Omental fat pad (tissue), 4 donors: ENCODE results near the gene SLC22A14. TPM values are rescaled to one million over a fixed set of nuclear protein-coding genes. Genes with fewer than 3 reads are reported as not detected.

Experiments used
- ATAC-seq: fragments of 150-250 bp; one replicate; pipeline ENCODE4 v1.9.1; 2016; ENCODE audit warnings: mild to moderate bottlenecking, moderate library complexity; ENCODE audit not compliant: low FRiP score
- DNase-seq: peaks from one replicate; pipeline ENCODE4 v3.0.0-alpha.2; 2019; ENCODE audit warnings: low spot score
- CTCF ChIP-seq, 3 donors: fragments of 450-650 bp; IDR thresholded peaks; one replicate each; pipeline ENCODE4 v1.5.1; 2016 to 2017; ENCODE audit warnings: antibody characterized with exemption in 3 of 3, mild to moderate bottlenecking in 3 of 3, moderate library complexity in 2 of 3
- small RNA-seq: library from RNA; depleted of rRNA; stranded (forward); fragments of <200 nt; gene quantifications from one replicate; pipeline ENCODE3, GENCODE V24; 2016
- total RNA-seq, 4 donors: library from RNA; depleted of rRNA; stranded (reverse); fragments of >200 nt; gene quantifications; one replicate each; pipeline ENCODE4 v1.1.0, GENCODE V29; 2016

Gene SLC22A14
- total RNA-seq, 4 donors from 2014 or later: 0.24 to 0.65 TPM; not detected in 2

GRCh38 chr3:38367779-38368178 is 85.7 kb downstream of the SLC22A14 start:
- DNase-seq (no peak), ATAC-seq (no peak)
- no peak for TF ChIP-seq CTCF (IDR thresholded peaks at IDR 0.05)

Small RNA genes lying within 50 kb of the gene (small RNA-seq; reads per million reads assigned to genes)
- not detected for gene RNU6-235P

Other genes starting within 250 kb of the SLC22A14 start
- gene DLEC1, start 243.1 kb upstream of the SLC22A14 start, total RNA-seq: 1 to 10 TPM in 3 of 4 donors, under 1 TPM in 1; 0.47 to 5.5 (median 1.4) TPM
- gene ACAA1, start 145.2 kb upstream of the SLC22A14 start, total RNA-seq: 10 to 100 TPM; 48.1 to 69.5 (median 62.5) TPM
- 10 to 100 TPM; 37.6 to 78.0 (median 53.6) TPM for gene MYD88, start 143.6 kb upstream of the SLC22A14 start, total RNA-seq
- gene OXSR1, start 116.8 kb upstream of the SLC22A14 start, total RNA-seq: 10 to 100 TPM; 29.8 to 51.7 (median 45.5) TPM
- 1 to 10 TPM in 1 of 4 donors, under 1 TPM in 3; 0.48 to 2.5 (median 0.94) TPM for gene SLC22A13, start 16.5 kb upstream of the SLC22A14 start, total RNA-seq
- 1 to 10 TPM; 2.1 to 4.1 (median 3.3) TPM for gene XYLB, start 64.5 kb downstream of the SLC22A14 start, total RNA-seq
- gene ACVR2B, start 171.6 kb downstream of the SLC22A14 start, total RNA-seq: 1 to 10 TPM; 2.7 to 9.9 (median 4.3) TPM
- 10 to 100 TPM in 1 of 4 donors, 1 to 10 TPM in 3; 5.8 to 12.9 (median 9.0) TPM for gene EXOG, start 214.0 kb downstream of the SLC22A14 start, total RNA-seq